Mammary epithelial cell (primary cell): ENCODE measurements around the gene ITGA2.

Experiments
- EZH2 ChIP-seq: IDR thresholded peaks from 2 replicates; pipeline ENCODE4 v1.6.1; 2012; ENCODE audit warnings: low read length, inconsistent platforms, borderline replicate concordance
- TF ChIP-seq, protein P1 (sequence below), 2 donors: IDR thresholded peaks in 1 of 2; conservative IDR thresholded peaks in 1 of 2; 2 replicates each; pipeline ENCODE4 v1.5.1; 2011 to 2012; ENCODE audit warnings: inconsistent platforms in 2 of 2, low read length in 2 of 2, mild to moderate bottlenecking in 2 of 2, control low read depth in 1 of 2, low read depth in 1 of 2; ENCODE audit not compliant: insufficient read depth in 1 of 2; ENCODE audit errors: extremely low read depth in 1 of 2

DNA sequence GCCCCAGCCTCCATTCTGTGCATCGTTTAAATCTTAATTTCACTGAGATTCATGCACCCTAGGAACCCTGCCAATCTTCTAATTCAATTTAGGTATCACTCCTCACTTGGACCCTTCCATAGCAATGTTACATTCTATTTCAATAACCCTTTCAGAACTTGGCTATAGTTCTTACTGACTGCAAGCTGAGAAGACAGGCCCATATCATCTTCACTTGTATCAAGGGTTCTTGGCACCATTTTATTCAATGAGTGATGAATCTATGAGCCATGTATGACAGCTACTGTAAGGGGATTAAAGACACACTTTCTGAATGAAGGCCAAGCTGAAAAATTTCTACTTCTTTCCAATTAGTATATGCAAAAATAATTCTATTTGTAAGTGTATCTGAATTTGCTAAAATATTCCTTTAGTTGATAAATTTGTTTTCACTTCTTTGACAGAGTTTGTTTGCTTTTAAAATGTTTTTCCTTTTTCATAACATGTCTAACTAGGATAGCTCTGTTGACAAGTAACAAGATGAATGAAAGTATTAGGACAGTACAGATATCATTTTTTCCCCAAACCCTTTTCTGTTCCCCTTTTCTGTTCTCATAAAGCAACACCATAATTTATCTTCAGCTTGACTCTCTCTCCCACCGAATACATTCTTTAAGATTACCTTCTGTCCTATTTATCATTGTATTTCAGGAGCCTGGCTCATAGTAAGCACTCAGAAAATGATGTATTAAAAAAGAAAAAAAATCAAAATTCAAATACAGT is 9.6 kb downstream of the ITGA2 start:
- TF ChIP-seq, protein P1, sequence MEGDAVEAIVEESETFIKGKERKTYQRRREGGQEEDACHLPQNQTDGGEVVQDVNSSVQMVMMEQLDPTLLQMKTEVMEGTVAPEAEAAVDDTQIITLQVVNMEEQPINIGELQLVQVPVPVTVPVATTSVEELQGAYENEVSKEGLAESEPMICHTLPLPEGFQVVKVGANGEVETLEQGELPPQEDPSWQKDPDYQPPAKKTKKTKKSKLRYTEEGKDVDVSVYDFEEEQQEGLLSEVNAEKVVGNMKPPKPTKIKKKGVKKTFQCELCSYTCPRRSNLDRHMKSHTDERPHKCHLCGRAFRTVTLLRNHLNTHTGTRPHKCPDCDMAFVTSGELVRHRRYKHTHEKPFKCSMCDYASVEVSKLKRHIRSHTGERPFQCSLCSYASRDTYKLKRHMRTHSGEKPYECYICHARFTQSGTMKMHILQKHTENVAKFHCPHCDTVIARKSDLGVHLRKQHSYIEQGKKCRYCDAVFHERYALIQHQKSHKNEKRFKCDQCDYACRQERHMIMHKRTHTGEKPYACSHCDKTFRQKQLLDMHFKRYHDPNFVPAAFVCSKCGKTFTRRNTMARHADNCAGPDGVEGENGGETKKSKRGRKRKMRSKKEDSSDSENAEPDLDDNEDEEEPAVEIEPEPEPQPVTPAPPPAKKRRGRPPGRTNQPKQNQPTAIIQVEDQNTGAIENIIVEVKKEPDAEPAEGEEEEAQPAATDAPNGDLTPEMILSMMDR (conservative IDR thresholded peaks at IDR 0.05 in 1 of 2, IDR thresholded peaks at IDR 0.05 in 1 of 2; ENCODE audit: extremely low read depth in 1 of 2, insufficient read depth in 1 of 2, low read depth in 1 of 2, low read length in 2 of 2): no peak
- TF ChIP-seq EZH2: no peak
